Vagina (tissue), 2 donors: ENCODE data around the gene GAL3ST2.

ENCODE experiments used
- POLR2A ChIP-seq, 2 donors: fragments of 450-650 bp; IDR thresholded peaks; one replicate each; pipeline ENCODE4 v1.6.1; 2017; ENCODE audit warnings: antibody characterized with exemption in 2 of 2, mild to moderate bottlenecking in 2 of 2, moderate library complexity in 2 of 2
- POLR2AphosphoS5 ChIP-seq, 2 donors: sonication (generic); formaldehyde crosslinking; IDR thresholded peaks; one replicate each; pipeline ENCODE4 v1.9.0; 2017; ENCODE audit warnings: antibody characterized with exemption in 2 of 2, mild to moderate bottlenecking in 2 of 2, low read depth in 1 of 2; ENCODE audit not compliant: insufficient read depth in 1 of 2
- TF ChIP-seq, protein P1 (sequence below), 3 experiments: fragments of 450-650 bp in 2 of 3; fragments of 200-600 bp in 1 of 3; sonication (generic) in 1 of 3; IDR thresholded peaks; one replicate each; pipeline ENCODE4 v1.5.1; 2017 to 2019; ENCODE audit warnings: antibody characterized with exemption in 3 of 3, mild to moderate bottlenecking in 2 of 3, moderate library complexity in 2 of 3

GRCh38 chr2:241771286-241772062, 5.1 kb upstream of the GAL3ST2 start:
- TF ChIP-seq, protein P1, sequence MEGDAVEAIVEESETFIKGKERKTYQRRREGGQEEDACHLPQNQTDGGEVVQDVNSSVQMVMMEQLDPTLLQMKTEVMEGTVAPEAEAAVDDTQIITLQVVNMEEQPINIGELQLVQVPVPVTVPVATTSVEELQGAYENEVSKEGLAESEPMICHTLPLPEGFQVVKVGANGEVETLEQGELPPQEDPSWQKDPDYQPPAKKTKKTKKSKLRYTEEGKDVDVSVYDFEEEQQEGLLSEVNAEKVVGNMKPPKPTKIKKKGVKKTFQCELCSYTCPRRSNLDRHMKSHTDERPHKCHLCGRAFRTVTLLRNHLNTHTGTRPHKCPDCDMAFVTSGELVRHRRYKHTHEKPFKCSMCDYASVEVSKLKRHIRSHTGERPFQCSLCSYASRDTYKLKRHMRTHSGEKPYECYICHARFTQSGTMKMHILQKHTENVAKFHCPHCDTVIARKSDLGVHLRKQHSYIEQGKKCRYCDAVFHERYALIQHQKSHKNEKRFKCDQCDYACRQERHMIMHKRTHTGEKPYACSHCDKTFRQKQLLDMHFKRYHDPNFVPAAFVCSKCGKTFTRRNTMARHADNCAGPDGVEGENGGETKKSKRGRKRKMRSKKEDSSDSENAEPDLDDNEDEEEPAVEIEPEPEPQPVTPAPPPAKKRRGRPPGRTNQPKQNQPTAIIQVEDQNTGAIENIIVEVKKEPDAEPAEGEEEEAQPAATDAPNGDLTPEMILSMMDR (IDR thresholded peaks at IDR 0.05), result no peak
- TF ChIP-seq POLR2A (IDR thresholded peaks at IDR 0.05) (no peak), POLR2AphosphoS5 (IDR thresholded peaks at IDR 0.05; ENCODE audit: insufficient read depth in 1 of 2, low read depth in 1 of 2) (peak in 1 of 2 donors; percentile 69)
